Measurements from ENCODE around the gene SYT12.

- TF ChIP-seq CTCF (IDR thresholded peaks at IDR 0.05), result no peak
- TF ChIP-seq POLR2A (IDR thresholded peaks at IDR 0.05), result no peak
Measured at GRCh38 chr11:67048515-67049130, 25.7 kb downstream of the SYT12 start.
